Suppressor macrophage (primary cell): ENCODE results near the gene RBM46.

Experiments used
- DNase-seq, 4 experiments: peaks; one replicate each; pipeline ENCODE4 v3.0.0-alpha.2; 2020 to 2022
- total RNA-seq, 17 experiments: gene quantifications; one replicate each; lab custom pipeline; 2026; ENCODE audit warnings: mixed read lengths in 6 of 17, inconsistent platforms in 3 of 17; lab: John Stamatoyannopoulos, UW

RBM46 gene
- 0 to 1.8 (median 0) reads per million in 17 experiments for total RNA-seq

GRCh38 chr4:154781126-154781982 lies at the start of gene RBM46:
RBM46 (plus strand) TSS chr4:154781272; CDS start chr4:154796753, 15,481 bp downstream.
- DNase-seq: no peak

GRCh38 chr4:154731756-154732155 lies 49.3 kb upstream of the RBM46 start:
- peak in 1 of 4 experiments; percentile 2 for DNase-seq

GRCh38 chr4:154732669-154733068 lies 48.4 kb upstream of the RBM46 start:
- no peak for DNase-seq

GRCh38 chr4:154736770-154737169 lies 44.3 kb upstream of the RBM46 start:
- DNase-seq: no peak

- no peak for DNase-seq
Observed at GRCh38 chr4:154738426-154738825, 42.6 kb upstream of the RBM46 start.

GRCh38 chr4:154739111-154739510 lies 42.0 kb upstream of the RBM46 start:
- DNase-seq: no peak

GRCh38 chr4:154740462-154740861 lies 40.6 kb upstream of the RBM46 start:
- no peak for DNase-seq

- DNase-seq: no peak
Observed at GRCh38 chr4:154741131-154741665, 39.9 kb upstream of the RBM46 start.

GRCh38 chr4:154741922-154742850 lies 38.9 kb upstream of the RBM46 start:
- DNase-seq: no peak

- peak in 3 of 4 experiments; percentile 22 to 48 (median 25) for DNase-seq
Observed at GRCh38 chr4:154743683-154744340, 37.3 kb upstream of the RBM46 start, which contains the start of gene LRAT. LRAT (plus strand) TSS chr4:154744000; CDS start chr4:154744327, 327 bp downstream.

GRCh38 chr4:154744341-154744926 lies 36.6 kb upstream of the RBM46 start:
- no peak for DNase-seq

- no peak for DNase-seq
Observed at GRCh38 chr4:154757713-154758112, 23.4 kb upstream of the RBM46 start.

- no peak for DNase-seq
Observed at GRCh38 chr4:154760895-154761294, 20.2 kb upstream of the RBM46 start.

- no peak for DNase-seq
Observed at GRCh38 chr4:154778264-154778663, 2.8 kb upstream of the RBM46 start.

GRCh38 chr4:154779362-154779947 lies 1.6 kb upstream of the RBM46 start:
- DNase-seq: peak in 2 of 4 experiments; percentile 25 to 34

- no peak for DNase-seq
Observed at GRCh38 chr4:154781983-154782293, 866 bp downstream of the RBM46 start.

- DNase-seq: peak in 2 of 4 experiments; percentile 55 to 58
Observed at GRCh38 chr4:154807042-154807630, 26.1 kb downstream of the RBM46 start.

- DNase-seq: no peak
Observed at GRCh38 chr4:154818230-154818629, 37.2 kb downstream of the RBM46 start.

GRCh38 chr4:154822775-154823174 lies 41.7 kb downstream of the RBM46 start:
- no peak for DNase-seq

- DNase-seq: no peak
Observed at GRCh38 chr4:154836030-154836429, 55.0 kb downstream of the RBM46 start.

- DNase-seq: no peak
Observed at GRCh38 chr4:154836513-154836912, 55.4 kb downstream of the RBM46 start.
